ENCODE results near the gene PPP2R5E.
A peak's percentile ranks its signal among the peaks of the same experiment; 100 is the strongest.
"Not testable (repeated sequence)": the region's sequence is repeated elsewhere in the genome, so short reads cannot be mapped to it uniquely, and the experiment has no call there.

PPP2R5E gene

DNA sequence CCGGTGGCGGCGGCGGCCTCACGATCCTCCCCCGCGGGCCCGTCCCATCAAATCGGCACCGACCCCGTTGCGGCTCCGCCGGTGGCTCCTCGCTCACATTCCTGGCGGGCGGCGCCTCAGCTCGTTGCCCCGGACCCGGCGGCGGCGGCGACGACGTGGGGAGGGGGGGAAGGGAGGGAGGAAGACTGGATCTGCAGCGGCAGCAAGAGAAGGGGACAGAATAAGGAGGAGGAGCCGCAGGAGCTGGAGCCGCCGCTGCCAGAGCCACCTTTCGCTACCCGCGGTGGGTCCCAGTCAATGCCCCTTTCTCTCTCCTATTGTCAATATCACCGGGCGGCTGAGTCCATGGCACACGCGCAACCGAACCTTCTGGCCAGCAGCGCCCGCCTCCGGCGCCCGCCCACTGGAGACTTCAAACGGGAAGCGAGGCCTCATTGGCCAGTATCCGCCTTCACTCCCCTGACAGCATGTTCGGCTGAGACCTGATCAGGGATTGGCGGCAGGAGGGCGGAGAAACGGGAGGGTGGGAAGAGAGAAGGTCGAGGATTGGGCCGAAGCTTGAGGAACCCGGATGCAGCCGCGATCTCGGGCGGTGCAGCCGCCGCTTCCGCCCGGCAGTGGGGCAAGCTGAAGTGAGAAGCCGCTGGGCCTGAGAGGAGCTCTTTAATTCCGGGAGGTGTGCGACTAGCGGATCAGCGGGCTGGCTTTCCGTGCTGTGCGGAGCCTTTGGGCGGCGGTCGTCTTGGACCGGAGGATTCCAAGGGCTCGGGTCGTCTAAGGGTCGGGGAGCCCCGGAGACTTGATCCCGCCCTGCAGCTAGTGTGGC is at the start of gene PPP2R5E:
TSS of gene PPP2R5E (minus strand) at position 378 of the 826 bp plus-strand sequence. CDS start 3,692 bp downstream, outside the sequence.
- peak within 1 kb of the TSS; percentile 89 to 97 (median 94) for H3K9ac ChIP-seq (ENCODE audit: low read length in 5 of 5)
- no peaks in the 10 kb centered on the region for H3K27me3 ChIP-seq (ENCODE audit: control insufficient read depth in 5 of 5, insufficient read depth in 4 of 5, low read length in 5 of 5)
- peak within 1 kb of the TSS; percentile 84 to 94 (median 92) for H3K4me3 ChIP-seq (ENCODE audit: low read depth in 1 of 5, low read length in 5 of 5)
- H3K36me3 ChIP-seq (ENCODE audit: control insufficient read depth in 5 of 5, insufficient read depth in 5 of 5, low read length in 5 of 5) = peaks cover 0 to 12% (median 8%) of the 10 kb centered on the region in 5 donors
- peaks cover 0 to 34% (median 30%) of the 10 kb centered on the region in 5 donors for H3K4me1 ChIP-seq (ENCODE audit: control insufficient read depth in 5 of 5, insufficient read depth in 5 of 5, low read length in 5 of 5)
- no peaks in the 10 kb centered on the region for H3K9me3 ChIP-seq (ENCODE audit: control insufficient read depth in 5 of 5, low read length in 5 of 5)
- H3K27ac ChIP-seq (ENCODE audit: low read depth, low read length) = peak within 1 kb of the TSS; percentile 86

DNA sequence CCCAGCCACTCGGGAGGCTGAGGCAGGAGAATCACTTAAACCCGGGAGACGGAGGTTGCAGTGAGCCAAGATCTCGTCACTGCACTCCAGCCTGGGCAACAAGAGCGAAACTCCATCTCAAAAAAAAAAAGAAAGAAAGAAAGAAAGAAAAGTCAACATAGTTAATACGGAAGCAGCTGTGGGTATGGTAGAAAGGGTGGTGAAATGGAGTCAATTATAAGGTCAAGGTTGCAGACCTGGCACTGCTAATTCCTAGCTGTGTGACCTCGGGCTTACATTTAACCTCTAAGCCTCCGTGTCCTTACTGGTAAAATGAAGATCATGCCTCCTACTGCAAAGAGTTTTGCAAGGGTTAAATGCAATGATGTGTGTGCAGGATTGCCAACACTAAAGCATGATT is 39.9 kb upstream of the PPP2R5E start:
- not testable (repeated sequence) for H3K9ac ChIP-seq (ENCODE audit: low read length in 5 of 5); H3K27me3 ChIP-seq (ENCODE audit: control insufficient read depth in 5 of 5, insufficient read depth in 4 of 5, low read length in 5 of 5); H3K4me3 ChIP-seq (ENCODE audit: low read depth in 1 of 5, low read length in 5 of 5); H3K4me1 ChIP-seq (ENCODE audit: control insufficient read depth in 5 of 5, insufficient read depth in 5 of 5, low read length in 5 of 5); H3K36me3 ChIP-seq (ENCODE audit: control insufficient read depth in 5 of 5, insufficient read depth in 5 of 5, low read length in 5 of 5); H3K27ac ChIP-seq (ENCODE audit: low read depth, low read length); H3K9me3 ChIP-seq (ENCODE audit: control insufficient read depth in 5 of 5, low read length in 5 of 5)

DNA sequence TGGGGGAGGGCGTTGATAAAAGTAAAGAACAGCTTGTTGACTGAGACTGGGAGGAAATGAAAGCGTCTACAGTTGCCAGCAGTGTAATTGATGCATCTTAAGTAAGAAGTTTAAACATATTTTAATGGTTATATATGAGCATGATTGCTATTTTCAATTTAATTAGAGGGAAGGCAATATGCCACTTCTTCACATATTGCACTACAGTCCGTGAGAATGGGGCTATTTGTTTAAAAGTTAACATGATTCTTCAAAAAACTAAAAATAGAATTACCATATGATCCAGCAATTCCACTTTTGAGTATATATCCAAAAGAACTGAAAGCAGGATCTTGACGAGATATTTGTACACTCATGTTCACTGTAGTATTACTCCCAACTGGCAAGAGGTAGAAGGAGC is 38.3 kb upstream of the PPP2R5E start:
- Histone ChIP-seq H3K9me3 (ENCODE audit: control insufficient read depth in 5 of 5, low read length in 5 of 5) (no peaks in the 10 kb centered on the region), H3K27ac (ENCODE audit: low read depth, low read length) (no peak overlapping the region), H3K27me3 (ENCODE audit: control insufficient read depth in 5 of 5, insufficient read depth in 4 of 5, low read length in 5 of 5) (peaks cover 0 to 4% (median 0%) of the 10 kb centered on the region in 5 donors), H3K4me1 (ENCODE audit: control insufficient read depth in 5 of 5, insufficient read depth in 5 of 5, low read length in 5 of 5) (no peaks in the 10 kb centered on the region), H3K4me3 (ENCODE audit: low read depth in 1 of 5, low read length in 5 of 5) (no peak overlapping the region), H3K36me3 (ENCODE audit: control insufficient read depth in 5 of 5, insufficient read depth in 5 of 5, low read length in 5 of 5) (no peaks in the 10 kb centered on the region), H3K9ac (ENCODE audit: low read length in 5 of 5) (no peak overlapping the region)

DNA sequence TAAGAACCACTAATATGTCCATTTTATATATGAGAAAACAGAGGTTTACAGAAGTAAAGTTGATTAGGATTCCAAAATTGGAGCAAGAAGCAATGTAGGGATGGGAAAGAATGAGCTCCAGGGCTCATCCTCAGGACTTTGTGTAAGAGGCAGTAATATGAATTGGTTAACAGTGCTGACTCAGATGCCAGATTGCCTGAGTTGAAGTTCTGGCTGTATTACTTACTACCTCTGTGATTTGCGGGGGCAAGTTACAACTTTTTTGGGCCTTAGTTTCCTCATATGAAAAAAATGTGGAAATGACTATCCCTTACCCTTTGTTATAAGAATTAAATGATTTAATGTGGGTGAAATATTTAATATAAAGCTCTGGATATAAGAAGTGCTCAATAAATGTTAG is 35.1 kb upstream of the PPP2R5E start:
- Histone ChIP-seq H3K4me1 (ENCODE audit: control insufficient read depth in 5 of 5, insufficient read depth in 5 of 5, low read length in 5 of 5) (no peaks in the 10 kb centered on the region), H3K4me3 (ENCODE audit: low read depth in 1 of 5, low read length in 5 of 5) (no peak overlapping the region), H3K27me3 (ENCODE audit: control insufficient read depth in 5 of 5, insufficient read depth in 4 of 5, low read length in 5 of 5) (peaks cover 0 to 3% (median 0%) of the 10 kb centered on the region in 5 donors), H3K27ac (ENCODE audit: low read depth, low read length) (no peak overlapping the region), H3K36me3 (ENCODE audit: control insufficient read depth in 5 of 5, insufficient read depth in 5 of 5, low read length in 5 of 5) (no peaks in the 10 kb centered on the region), H3K9me3 (ENCODE audit: control insufficient read depth in 5 of 5, low read length in 5 of 5) (no peaks in the 10 kb centered on the region), H3K9ac (ENCODE audit: low read length in 5 of 5) (no peak overlapping the region)

DNA sequence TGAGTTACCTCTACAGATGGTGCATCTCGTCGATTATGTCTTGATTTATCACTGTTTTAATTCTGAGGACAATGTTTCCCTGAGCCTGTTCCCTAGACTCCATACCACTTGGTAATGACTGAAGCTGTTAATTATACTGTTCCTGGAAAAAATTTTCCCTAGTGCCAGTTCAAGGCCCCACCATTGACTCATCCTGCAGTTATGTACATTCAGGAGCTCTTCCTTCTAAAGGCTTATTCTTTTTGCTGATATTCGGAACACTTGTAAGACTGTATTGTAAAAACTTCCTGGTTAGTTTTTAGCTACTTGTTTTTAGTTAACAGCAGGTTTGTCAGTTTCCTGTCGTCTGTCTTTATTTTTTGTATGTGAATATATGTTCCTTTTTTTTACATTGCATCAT is 30.4 kb upstream of the PPP2R5E start:
- H3K4me1 ChIP-seq (ENCODE audit: control insufficient read depth in 5 of 5, insufficient read depth in 5 of 5, low read length in 5 of 5) = no peaks in the 10 kb centered on the region
- no peaks in the 10 kb centered on the region for H3K9me3 ChIP-seq (ENCODE audit: control insufficient read depth in 5 of 5, low read length in 5 of 5)
- H3K4me3 ChIP-seq (ENCODE audit: low read depth in 1 of 5, low read length in 5 of 5) = no peak overlapping the region
- H3K27ac ChIP-seq (ENCODE audit: low read depth, low read length) = no peak overlapping the region
- no peaks in the 10 kb centered on the region for H3K27me3 ChIP-seq (ENCODE audit: control insufficient read depth in 5 of 5, insufficient read depth in 4 of 5, low read length in 5 of 5)
- H3K36me3 ChIP-seq (ENCODE audit: control insufficient read depth in 5 of 5, insufficient read depth in 5 of 5, low read length in 5 of 5) = no peaks in the 10 kb centered on the region
- no peak overlapping the region for H3K9ac ChIP-seq (ENCODE audit: low read length in 5 of 5)

DNA sequence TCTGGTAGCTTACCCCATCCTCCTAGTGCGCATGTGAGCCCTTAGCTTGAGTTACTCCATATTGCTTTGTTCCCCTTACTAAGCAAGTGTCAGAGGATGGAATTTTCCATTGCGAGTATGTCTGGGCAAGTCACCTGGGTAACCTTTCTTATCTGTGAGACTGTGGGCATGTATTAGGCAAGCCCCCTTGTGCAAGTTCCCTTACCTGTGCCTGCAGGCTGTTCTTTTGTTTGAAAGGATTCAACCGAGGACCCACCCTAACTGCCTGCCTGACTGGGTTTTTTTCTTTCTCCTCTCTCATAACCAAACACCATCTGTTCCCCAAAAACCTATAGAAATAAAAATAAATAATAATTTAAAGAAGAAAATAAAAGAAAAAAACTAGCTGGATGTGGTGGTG is 22.3 kb upstream of the PPP2R5E start:
- H3K9me3 ChIP-seq (ENCODE audit: control insufficient read depth in 5 of 5, low read length in 5 of 5) = no peaks in the 10 kb centered on the region
- no peak overlapping the region for H3K4me3 ChIP-seq (ENCODE audit: low read depth in 1 of 5, low read length in 5 of 5)
- H3K36me3 ChIP-seq (ENCODE audit: control insufficient read depth in 5 of 5, insufficient read depth in 5 of 5, low read length in 5 of 5) = no peaks in the 10 kb centered on the region

DNA sequence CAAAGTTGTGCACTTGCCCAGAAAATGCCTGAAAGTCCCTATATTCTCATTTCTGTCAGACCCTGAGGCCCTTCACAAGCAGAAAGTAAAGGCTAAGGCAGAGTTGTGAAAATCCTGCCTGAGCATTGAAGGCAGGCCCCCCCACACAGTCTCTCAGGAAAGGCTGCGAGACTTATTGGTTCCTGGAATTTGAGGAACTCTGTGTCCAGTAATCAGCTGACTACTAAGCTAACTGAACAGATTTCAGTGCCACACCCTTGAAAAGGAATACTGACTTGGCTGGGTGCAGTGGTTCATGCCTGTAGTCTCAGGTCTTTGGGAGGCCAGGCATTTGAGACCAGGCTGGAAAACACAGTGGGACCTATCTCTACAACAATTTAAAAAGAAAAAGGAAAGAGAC is 21.1 kb upstream of the PPP2R5E start:
- no peaks in the 10 kb centered on the region for H3K9me3 ChIP-seq (ENCODE audit: control insufficient read depth in 5 of 5, low read length in 5 of 5)
- H3K4me1 ChIP-seq (ENCODE audit: control insufficient read depth in 5 of 5, insufficient read depth in 5 of 5, low read length in 5 of 5) = peaks cover 0 to 5% (median 0%) of the 10 kb centered on the region in 5 donors
- H3K36me3 ChIP-seq (ENCODE audit: control insufficient read depth in 5 of 5, insufficient read depth in 5 of 5, low read length in 5 of 5) = no peaks in the 10 kb centered on the region
- no peak overlapping the region for H3K27ac ChIP-seq (ENCODE audit: low read depth, low read length)
- no peak overlapping the region for H3K4me3 ChIP-seq (ENCODE audit: low read depth in 1 of 5, low read length in 5 of 5)
- no peak overlapping the region for H3K9ac ChIP-seq (ENCODE audit: low read length in 5 of 5)
- no peaks in the 10 kb centered on the region for H3K27me3 ChIP-seq (ENCODE audit: control insufficient read depth in 5 of 5, insufficient read depth in 4 of 5, low read length in 5 of 5)

More for the DNA sequence above, 22.3 kb upstream of the PPP2R5E start:
- H3K4me1 ChIP-seq (ENCODE audit: control insufficient read depth in 5 of 5, insufficient read depth in 5 of 5, low read length in 5 of 5) = peaks cover 0 to 5% (median 0%) of the 10 kb centered on the region in 5 donors
- no peak overlapping the region for H3K27ac ChIP-seq (ENCODE audit: low read depth, low read length)
- no peak overlapping the region for H3K9ac ChIP-seq (ENCODE audit: low read length in 5 of 5)
- H3K27me3 ChIP-seq (ENCODE audit: control insufficient read depth in 5 of 5, insufficient read depth in 4 of 5, low read length in 5 of 5) = no peaks in the 10 kb centered on the region

DNA sequence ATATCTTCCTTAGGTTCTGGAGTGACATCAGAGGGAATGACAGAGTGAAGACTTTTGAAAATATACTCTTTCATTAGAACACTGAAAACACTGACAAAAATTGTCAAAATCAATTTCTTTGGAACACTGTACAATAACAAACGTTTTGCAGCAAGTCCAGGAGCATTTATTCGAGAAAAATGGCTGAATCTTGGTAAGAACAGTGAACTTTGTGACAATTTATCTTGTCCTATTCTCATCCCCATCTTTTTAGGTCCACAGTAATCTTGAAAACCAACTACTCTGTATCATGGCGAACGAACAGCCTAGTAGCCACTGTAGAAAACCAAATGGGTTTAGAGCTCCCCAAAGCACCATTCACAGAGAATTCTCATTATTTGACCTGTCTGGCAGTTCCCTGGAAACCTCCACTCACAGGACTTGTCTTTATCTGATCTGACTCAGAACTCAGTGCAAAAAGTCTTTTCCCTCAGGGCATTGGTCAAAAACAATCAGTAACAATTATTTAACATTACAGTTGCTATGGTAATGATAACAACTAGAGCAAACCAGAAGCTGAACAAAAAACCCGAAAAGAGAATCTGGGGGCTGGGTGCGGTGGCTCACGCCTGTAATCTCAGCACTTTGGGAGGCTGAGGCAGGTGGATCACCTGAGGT is 20.3 kb upstream of the PPP2R5E start:
- no peak overlapping the region for H3K9ac ChIP-seq (ENCODE audit: low read length in 5 of 5)
- no peak overlapping the region for H3K27ac ChIP-seq (ENCODE audit: low read depth, low read length)
- no peaks in the 10 kb centered on the region for H3K36me3 ChIP-seq (ENCODE audit: control insufficient read depth in 5 of 5, insufficient read depth in 5 of 5, low read length in 5 of 5)
- no peaks in the 10 kb centered on the region for H3K27me3 ChIP-seq (ENCODE audit: control insufficient read depth in 5 of 5, insufficient read depth in 4 of 5, low read length in 5 of 5)
- peaks cover 0 to 5% (median 0%) of the 10 kb centered on the region in 5 donors for H3K4me1 ChIP-seq (ENCODE audit: control insufficient read depth in 5 of 5, insufficient read depth in 5 of 5, low read length in 5 of 5)
- no peaks in the 10 kb centered on the region for H3K9me3 ChIP-seq (ENCODE audit: control insufficient read depth in 5 of 5, low read length in 5 of 5)
- no peak overlapping the region for H3K4me3 ChIP-seq (ENCODE audit: low read depth in 1 of 5, low read length in 5 of 5)

DNA sequence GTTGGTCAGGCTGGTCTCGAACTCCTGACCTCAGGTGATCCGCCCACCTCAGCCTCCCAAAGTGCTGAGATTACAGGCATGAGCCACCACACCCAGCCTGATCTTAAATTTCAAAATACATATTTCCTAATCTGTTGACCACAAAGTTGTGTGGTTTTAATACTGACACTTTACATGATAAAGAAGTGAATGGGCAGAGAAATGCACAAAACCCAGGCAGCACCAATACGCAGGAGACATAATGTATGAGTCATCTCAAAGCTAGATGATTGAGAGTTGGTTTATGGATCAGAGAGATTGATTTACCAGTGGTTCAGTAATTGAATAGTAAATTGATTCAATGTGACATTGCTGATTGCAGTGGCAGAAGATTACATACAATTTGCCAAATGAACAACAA is 19.2 kb upstream of the PPP2R5E start:
- no peaks in the 10 kb centered on the region for H3K27me3 ChIP-seq (ENCODE audit: control insufficient read depth in 5 of 5, insufficient read depth in 4 of 5, low read length in 5 of 5)
- H3K9me3 ChIP-seq (ENCODE audit: control insufficient read depth in 5 of 5, low read length in 5 of 5) = no peaks in the 10 kb centered on the region
- H3K27ac ChIP-seq (ENCODE audit: low read depth, low read length) = no peak overlapping the region

DNA sequence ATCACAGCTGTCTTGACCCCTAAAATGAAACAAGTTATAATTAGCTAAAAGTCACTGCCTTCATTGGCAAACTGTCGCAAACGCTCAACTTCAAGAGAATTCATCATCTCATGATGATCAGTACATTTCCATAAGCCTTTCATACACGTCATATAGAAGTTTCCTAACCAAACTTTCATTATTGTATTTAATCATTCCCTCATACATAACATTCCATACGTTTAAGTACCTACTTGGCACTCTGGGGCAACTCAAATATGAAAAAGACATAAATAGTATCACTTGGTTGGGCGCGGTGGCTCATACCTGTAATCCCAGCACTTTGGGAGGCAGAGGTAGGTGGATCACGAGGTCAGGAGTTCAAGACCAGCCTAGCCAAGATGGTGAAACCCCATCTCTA is 12.4 kb upstream of the PPP2R5E start:
- Histone ChIP-seq H3K4me3 (ENCODE audit: low read depth in 1 of 5, low read length in 5 of 5) (no peak overlapping the region), H3K27ac (ENCODE audit: low read depth, low read length) (no peak overlapping the region), H3K27me3 (ENCODE audit: control insufficient read depth in 5 of 5, insufficient read depth in 4 of 5, low read length in 5 of 5) (no peaks in the 10 kb centered on the region), H3K4me1 (ENCODE audit: control insufficient read depth in 5 of 5, insufficient read depth in 5 of 5, low read length in 5 of 5) (no peaks in the 10 kb centered on the region), H3K9me3 (ENCODE audit: control insufficient read depth in 5 of 5, low read length in 5 of 5) (no peaks in the 10 kb centered on the region), H3K36me3 (ENCODE audit: control insufficient read depth in 5 of 5, insufficient read depth in 5 of 5, low read length in 5 of 5) (no peaks in the 10 kb centered on the region), H3K9ac (ENCODE audit: low read length in 5 of 5) (no peak overlapping the region)

More for the DNA sequence above, 19.2 kb upstream of the PPP2R5E start:
- Histone ChIP-seq H3K9ac (ENCODE audit: low read length in 5 of 5) (no peak overlapping the region), H3K4me1 (ENCODE audit: control insufficient read depth in 5 of 5, insufficient read depth in 5 of 5, low read length in 5 of 5) (peaks cover 0 to 5% (median 0%) of the 10 kb centered on the region in 5 donors), H3K36me3 (ENCODE audit: control insufficient read depth in 5 of 5, insufficient read depth in 5 of 5, low read length in 5 of 5) (no peaks in the 10 kb centered on the region), H3K4me3 (ENCODE audit: low read depth in 1 of 5, low read length in 5 of 5) (no peak overlapping the region)

All from subcutaneous abdominal adipose tissue (tissue), 5 donors.